HG02840 (cell line): ENCODE data around the gene FN3KRP.

Source experiments
- ATAC-seq: cut with Tn5 transposase; IDR thresholded peaks from one replicate; pipeline ENCODE4 v1.9.1; 2021; ENCODE audit warnings: mild to moderate bottlenecking, moderate library complexity, moderate number of reproducible peaks; ENCODE audit not compliant: unreplicated experiment, low FRiP score

Gene FN3KRP

DNA sequence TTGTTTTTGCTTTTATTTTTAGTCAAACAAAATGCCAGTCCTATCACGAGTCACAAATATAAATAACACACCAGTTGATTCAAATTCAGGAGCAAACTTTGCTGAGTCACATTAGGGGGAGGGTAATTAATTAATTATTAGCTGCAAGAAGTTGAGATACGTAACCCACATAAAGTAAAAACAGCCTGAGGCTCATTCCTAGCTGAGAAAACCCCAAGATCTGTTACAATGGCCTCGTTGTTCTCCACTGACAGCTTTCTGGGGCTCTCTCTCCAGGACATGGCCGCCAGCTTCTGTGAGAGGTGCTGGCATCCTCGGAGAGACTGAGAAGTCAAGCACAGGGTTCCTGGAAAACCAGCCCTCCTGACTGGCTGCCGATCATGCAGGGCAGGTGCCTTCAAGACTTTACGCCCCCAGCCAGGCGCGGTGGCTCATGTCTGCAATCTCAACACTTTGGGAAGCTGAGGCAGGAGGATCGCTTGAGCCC is 29.1 kb upstream of the FN3KRP start:
- no peak for ATAC-seq

GRCh38 chr17:82687871-82688270 is 28.6 kb upstream of the FN3KRP start:
- ATAC-seq: no peak

DNA sequence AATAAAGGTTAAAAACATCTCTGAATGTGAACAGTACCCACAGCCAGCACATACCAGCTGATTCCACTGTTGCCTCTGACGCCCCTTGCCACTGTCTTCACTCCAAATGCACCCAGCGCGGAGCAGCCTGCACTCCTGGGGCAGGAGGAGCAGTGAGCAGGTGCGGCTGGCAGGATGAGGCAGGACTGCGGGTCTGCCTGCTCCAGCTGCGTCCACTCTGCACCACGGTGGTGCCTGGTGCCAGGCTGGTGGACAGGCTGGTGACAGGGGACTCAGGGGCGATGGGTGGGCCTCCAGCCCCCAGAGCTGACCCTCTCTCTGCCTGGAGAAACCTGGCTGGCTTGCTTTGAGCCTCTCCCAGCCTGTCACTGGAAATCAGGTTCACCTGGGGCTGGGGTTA is 27.4 kb upstream of the FN3KRP start:
- ATAC-seq: no peak

- ATAC-seq: no peak
Measured at GRCh38 chr17:82690786-82691489, 25.6 kb upstream of the FN3KRP start.

GRCh38 chr17:82691714-82692113 is 24.8 kb upstream of the FN3KRP start:
- ATAC-seq: no peak

- no peak for ATAC-seq
Measured at GRCh38 chr17:82692268-82692667, 24.2 kb upstream of the FN3KRP start.

GRCh38 chr17:82693168-82693867 is 23.2 kb upstream of the FN3KRP start:
- no peak for ATAC-seq

- ATAC-seq: no peak
Measured at GRCh38 chr17:82694647-82695046, 21.9 kb upstream of the FN3KRP start.

- ATAC-seq: no peak
Measured at GRCh38 chr17:82696259-82696658, 20.2 kb upstream of the FN3KRP start.

DNA sequence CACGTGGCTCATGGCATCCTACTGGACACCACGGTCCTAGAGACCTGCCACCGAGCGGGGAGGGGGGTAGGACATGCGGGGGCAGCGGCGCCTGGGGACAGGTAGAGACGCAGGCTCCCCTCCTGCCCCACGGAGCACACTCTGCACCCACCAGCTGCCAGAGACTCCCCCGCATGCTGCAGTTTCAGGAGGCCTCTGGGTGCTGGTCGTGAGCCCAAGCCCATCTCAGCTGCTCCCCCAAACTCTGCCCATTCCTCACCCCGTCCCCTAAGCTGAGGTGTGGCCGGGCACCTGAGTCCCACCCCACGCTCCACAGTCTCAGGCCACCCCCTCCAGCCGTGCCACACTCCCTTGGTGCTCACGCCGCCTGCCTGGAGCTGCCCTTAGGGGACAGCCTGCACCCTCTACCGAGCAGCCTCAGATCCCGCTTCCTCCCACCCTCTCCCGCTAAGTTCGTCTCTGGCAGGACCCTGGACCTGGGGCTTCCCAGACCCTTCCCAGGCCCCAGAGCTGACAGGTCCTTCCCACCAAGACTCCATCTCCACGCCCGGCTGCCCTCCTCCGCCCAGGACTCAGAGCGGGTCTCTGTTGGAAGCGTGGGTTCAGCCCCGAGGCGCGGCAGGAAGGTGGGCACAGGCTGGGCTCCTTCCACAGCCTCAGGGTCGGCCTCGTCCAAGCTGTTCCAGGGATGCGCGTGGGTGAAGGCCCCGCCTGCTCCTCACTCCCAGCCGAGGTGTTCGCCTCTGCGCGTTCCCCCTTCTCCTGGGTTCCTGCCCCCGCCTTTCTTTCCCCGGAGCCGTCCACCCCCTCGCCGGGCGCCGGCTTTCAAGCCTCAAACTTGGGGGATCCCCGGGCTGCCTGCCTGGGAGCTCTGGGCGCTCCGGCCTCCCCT is 19.3 kb upstream of the FN3KRP start:
- ATAC-seq: no peak

DNA sequence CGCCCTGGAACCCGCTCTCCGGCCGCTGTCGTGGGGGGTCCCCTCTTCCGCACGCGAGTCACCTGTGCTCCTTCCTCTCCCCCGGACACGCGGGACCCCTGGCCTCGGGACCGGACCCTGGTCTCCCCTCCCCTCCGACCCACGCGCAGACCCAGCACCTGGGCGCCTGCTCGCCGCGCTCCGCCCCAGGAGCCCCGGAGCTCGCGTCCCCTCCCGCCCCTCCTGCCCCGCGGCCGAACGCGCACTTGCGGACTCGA is 18.8 kb upstream of the FN3KRP start:
- ATAC-seq: no peak

DNA sequence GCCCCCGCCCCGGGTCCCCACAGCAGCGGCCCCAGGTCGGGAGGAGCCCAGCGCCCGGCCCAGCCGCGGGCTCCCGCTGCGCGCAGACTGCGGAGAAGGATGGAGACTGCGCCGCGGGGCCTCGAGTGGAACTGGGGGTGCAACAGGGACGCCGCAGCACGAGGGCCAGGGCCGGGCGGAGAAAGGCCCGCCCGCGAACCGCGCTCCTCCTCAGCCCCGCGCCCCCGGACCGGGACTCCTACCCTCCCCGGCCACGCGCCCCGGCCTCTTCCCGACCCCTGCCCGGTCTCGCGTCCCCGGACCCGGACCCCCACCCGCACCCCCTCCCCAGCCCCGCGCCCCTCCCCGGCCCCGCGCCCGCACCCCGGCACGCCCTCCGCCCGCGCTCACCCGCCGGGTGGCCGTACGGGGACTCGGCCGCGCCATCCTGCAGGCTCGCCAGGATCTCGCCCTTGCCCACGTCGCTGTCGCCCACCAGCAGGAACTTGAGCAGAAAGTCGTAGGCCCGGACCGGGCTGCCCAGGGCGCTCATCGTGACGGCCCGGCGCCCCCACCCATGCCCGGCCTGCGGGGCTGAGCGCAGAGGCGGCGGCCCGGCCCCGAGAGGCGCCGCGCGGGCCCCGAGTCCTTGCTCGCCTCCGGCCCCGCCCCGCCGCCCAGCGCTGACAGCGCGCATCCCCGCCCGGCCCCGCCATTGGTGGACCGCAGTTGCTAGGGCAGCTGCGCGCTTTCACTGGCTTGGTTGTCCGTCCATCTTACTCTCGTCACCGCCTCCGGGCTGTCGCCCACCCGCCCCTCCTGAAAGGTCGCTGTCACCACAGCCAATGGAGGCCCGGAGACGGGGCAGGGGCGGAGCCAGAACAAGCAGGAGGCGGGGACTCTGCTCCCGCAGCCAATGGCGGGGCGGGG is 18.2 kb upstream of the FN3KRP start, which contains the start of gene RAB40B:
Gene RAB40B (minus strand): TSS at position 634 of the 909 bp plus-strand sequence. CDS start 102 bp downstream, at position 532.
- peak; percentile 95 for ATAC-seq

DNA sequence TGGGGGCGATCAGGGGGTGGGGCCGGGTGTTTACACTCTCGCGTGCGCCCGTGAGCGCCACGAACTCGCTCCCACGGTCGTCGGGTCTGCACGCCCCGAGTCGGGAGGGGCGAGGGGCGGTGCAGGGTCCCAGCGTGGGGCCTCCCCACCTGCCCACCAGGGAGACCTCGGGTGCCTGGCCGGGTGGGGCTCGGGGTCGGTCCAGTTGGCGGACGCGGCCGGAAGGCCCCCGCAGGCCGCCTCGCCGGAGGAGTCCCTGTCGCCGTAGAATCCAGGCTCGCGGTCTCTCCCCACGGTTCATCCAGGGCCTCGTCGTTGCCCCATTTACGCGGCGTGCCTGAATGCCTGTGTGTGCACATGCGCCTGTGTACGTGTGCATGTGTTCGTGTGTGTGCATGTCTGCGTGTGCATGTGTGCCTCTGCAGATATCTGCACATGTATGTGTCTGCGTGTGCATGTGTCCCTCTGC is 17.5 kb upstream of the FN3KRP start:
- peak; percentile 32 for ATAC-seq

DNA sequence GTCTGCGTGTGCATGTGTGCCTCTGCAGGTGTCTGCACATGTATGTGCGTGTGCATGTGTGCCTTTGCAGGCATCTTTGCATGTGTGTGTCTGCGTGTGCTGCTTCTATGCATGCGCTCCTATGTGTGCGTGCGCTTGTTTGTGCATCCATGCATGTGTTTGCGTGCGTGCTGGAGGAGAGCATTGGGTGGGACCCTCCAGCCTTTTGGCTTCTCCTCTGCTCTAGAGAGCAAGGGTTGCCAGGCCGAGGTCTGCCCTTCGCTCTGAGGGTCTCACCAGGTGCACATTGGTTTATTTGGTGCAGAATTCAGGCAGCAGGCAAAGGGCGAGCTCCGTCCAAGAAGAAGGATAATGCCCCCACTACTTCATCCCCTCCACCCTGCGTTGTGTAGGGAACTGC is 17.0 kb upstream of the FN3KRP start:
- no peak for ATAC-seq

GRCh38 chr17:82702231-82702927 is 14.1 kb upstream of the FN3KRP start:
- no peak for ATAC-seq

GRCh38 chr17:82703036-82703745 is 13.3 kb upstream of the FN3KRP start:
- no peak for ATAC-seq

- no peak for ATAC-seq
Measured at GRCh38 chr17:82703935-82704865, 12.3 kb upstream of the FN3KRP start.

- no peak for ATAC-seq
Measured at GRCh38 chr17:82704886-82705285, 11.6 kb upstream of the FN3KRP start.
